Ovary (tissue), 3 donors: ENCODE results near the gene EVL.

Experiments
- CTCF ChIP-seq, 3 donors: fragments of 450-650 bp in 2 of 3; fragments of 200-600 bp in 1 of 3; IDR thresholded peaks; one replicate each; pipeline versions ENCODE4 v1.5.1 to v1.8.0; 2016 to 2022; ENCODE audit warnings: antibody characterized with exemption in 3 of 3, mild to moderate bottlenecking in 1 of 3
- EP300 ChIP-seq: sonication (generic); formaldehyde crosslinking; IDR thresholded peaks from one replicate; pipeline ENCODE4 v1.6.1; 2017; ENCODE audit warnings: antibody characterized with exemption
- POLR2A ChIP-seq: fragments of 450-650 bp; IDR thresholded peaks from one replicate; pipeline ENCODE4 v1.6.1; 2017; ENCODE audit warnings: antibody characterized with exemption, mild to moderate bottlenecking, moderate library complexity
- donor health status: DM: no; HTN: no; CAD: no.

GRCh38 chr14:100038065-100038464, 27.2 kb upstream of the EVL start:
- TF ChIP-seq CTCF (IDR thresholded peaks at IDR 0.05), result no peak
- TF ChIP-seq POLR2A, result no peak
- TF ChIP-seq EP300, result no peak
